Measurements from ENCODE around the gene RIMBP3C.
A peak's percentile ranks its signal among the peaks of the same experiment; 100 is the strongest.
"Not testable (repeated sequence)": the region's sequence is repeated elsewhere in the genome, so short reads cannot be mapped to it uniquely, and the experiment has no call there.

The RIMBP3C gene

GRCh38 chr22:21551361-21551760 is at the start of gene RIMBP3C:
Gene RIMBP3C, minus strand, starts transcription at chr22:21551461. Its CDS starts 485 bp downstream, at chr22:21550976.
- not testable (repeated sequence) for H3K27ac ChIP-seq

GRCh38 chr22:21599053-21599893 is 48.0 kb upstream of the RIMBP3C start:
- H3K27ac ChIP-seq: no peak overlapping the region
- TF ChIP-seq CTCF (IDR thresholded peaks at IDR 0.05) (no peak), ZFX (IDR thresholded peaks at IDR 0.05; ENCODE audit: borderline replicate concordance) (no peak)

GRCh38 chr22:21598302-21598701 is 47.0 kb upstream of the RIMBP3C start:
- no peak overlapping the region for H3K27ac ChIP-seq
- no peak for TF ChIP-seq ZFX (IDR thresholded peaks at IDR 0.05; ENCODE audit: borderline replicate concordance)
- no peak for TF ChIP-seq CTCF (IDR thresholded peaks at IDR 0.05)

GRCh38 chr22:21596356-21597135 is 45.3 kb upstream of the RIMBP3C start:
- H3K27ac ChIP-seq: not testable (repeated sequence)

GRCh38 chr22:21594865-21595452 is 43.7 kb upstream of the RIMBP3C start:
- TF ChIP-seq ZFX (IDR thresholded peaks at IDR 0.05; ENCODE audit: borderline replicate concordance): no peak
- TF ChIP-seq CTCF (IDR thresholded peaks at IDR 0.05): no peak
- no peak overlapping the region for H3K27ac ChIP-seq

GRCh38 chr22:21593406-21594232 is 42.4 kb upstream of the RIMBP3C start:
- TF ChIP-seq ZFX (IDR thresholded peaks at IDR 0.05; ENCODE audit: borderline replicate concordance) (no peak), CTCF (IDR thresholded peaks at IDR 0.05) (peak; percentile 56)
- no peak overlapping the region for H3K27ac ChIP-seq

- TF ChIP-seq ZFX (IDR thresholded peaks at IDR 0.05; ENCODE audit: borderline replicate concordance) (no peak), CTCF (IDR thresholded peaks at IDR 0.05) (no peak)
- H3K27ac ChIP-seq: no peak overlapping the region
These were observed 41.2 kb upstream of the RIMBP3C start for GRCh38 chr22:21592422-21592821.

All from 22Rv1 (cell line).